ENCODE measurements around the gene MPP1. TPM values are rescaled to one million over a fixed set of nuclear protein-coding genes. Genes with fewer than 3 reads are reported as not detected.

MPP1 gene
- total and polyA plus RNA-seq, 2 donors (not counting 3 experiments of a cell fraction or from before 2014, with no cell fraction given), result 22.1 to 32.3 TPM

GRCh38 chrX:154799556-154800348 lies 5.5 kb downstream of the MPP1 start:
- H2AFZ ChIP-seq (ENCODE audit: low read depth, low read length), result no peak overlapping the region
- no TSS peak for BruUV-seq (replicated peaks)

More at GRCh38 chrX:154799556-154800348, 5.5 kb downstream of the MPP1 start:
- H3K4me1 ChIP-seq (ENCODE audit: control insufficient read depth, extremely low read depth, insufficient read depth, low read length), result peaks cover 35% of the 10 kb centered on the region
- peaks cover 2% of the 10 kb centered on the region for H3K79me2 ChIP-seq (ENCODE audit: control insufficient read depth, insufficient read depth, low read length)
- ChIA-PET CTCF (interaction anchor here (0.7 to 1.5 kb wide), 3 partner anchors 16 to 118 kb away, joined by 3 to 4 read pairs (median 3); no protein-coding TSS in a partner anchor), POLR2A (no interaction called here)
- dilution Hi-C loops (cut with MboI; ENCODE audit: extremely low pct_ligation_motif_present, low sequenced_read_pairs) (no loop called here), intact Hi-C loops (cut with micrococcal nuclease) (loop anchor here (1.0 kb wide), 1 partner anchor 37 kb away; the partner anchor contains the start of gene DKC1)
- H3K9ac ChIP-seq (replicated peaks; ENCODE audit: extremely low read depth, insufficient read depth, low read length), result peak overlapping the region; percentile 11
- H3K36me3 ChIP-seq (ENCODE audit: control insufficient read depth in 2 of 2, extremely low read depth in 1 of 2, insufficient read depth in 2 of 2, low read length in 2 of 2), result no peaks in the 10 kb centered on the region
- H3K4me2 ChIP-seq (ENCODE audit: insufficient read depth, low read length), result peak overlapping the region; percentile 10
- H3K27ac ChIP-seq (ENCODE audit: insufficient read depth, low read depth, low read length), result peak overlapping the region; percentile 91
- DNase-seq (ENCODE audit: low read depth, low spot score) (peak; percentile 91), FAIRE-seq (peak; percentile 94)
- peak; percentile 33 for TF ChIP-seq POLR2AphosphoS5 (IDR thresholded peaks at IDR 0.05; ENCODE audit: insufficient read depth, low read depth, low read length)
- TF ChIP-seq MAX (IDR thresholded peaks at IDR 0.05; ENCODE audit: insufficient read depth, insufficient read length), result peak; percentile 38
- TF ChIP-seq POLR2A (IDR thresholded peaks at IDR 0.05; ENCODE audit: low read depth, low read length), result no peak
- TF ChIP-seq, protein P1, sequence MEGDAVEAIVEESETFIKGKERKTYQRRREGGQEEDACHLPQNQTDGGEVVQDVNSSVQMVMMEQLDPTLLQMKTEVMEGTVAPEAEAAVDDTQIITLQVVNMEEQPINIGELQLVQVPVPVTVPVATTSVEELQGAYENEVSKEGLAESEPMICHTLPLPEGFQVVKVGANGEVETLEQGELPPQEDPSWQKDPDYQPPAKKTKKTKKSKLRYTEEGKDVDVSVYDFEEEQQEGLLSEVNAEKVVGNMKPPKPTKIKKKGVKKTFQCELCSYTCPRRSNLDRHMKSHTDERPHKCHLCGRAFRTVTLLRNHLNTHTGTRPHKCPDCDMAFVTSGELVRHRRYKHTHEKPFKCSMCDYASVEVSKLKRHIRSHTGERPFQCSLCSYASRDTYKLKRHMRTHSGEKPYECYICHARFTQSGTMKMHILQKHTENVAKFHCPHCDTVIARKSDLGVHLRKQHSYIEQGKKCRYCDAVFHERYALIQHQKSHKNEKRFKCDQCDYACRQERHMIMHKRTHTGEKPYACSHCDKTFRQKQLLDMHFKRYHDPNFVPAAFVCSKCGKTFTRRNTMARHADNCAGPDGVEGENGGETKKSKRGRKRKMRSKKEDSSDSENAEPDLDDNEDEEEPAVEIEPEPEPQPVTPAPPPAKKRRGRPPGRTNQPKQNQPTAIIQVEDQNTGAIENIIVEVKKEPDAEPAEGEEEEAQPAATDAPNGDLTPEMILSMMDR (IDR thresholded peaks at IDR 0.05; ENCODE audit: extremely low read depth in 1 of 2, insufficient read depth in 1 of 2, low read depth in 1 of 2, low read length in 2 of 2), result no peak
- no peak for TF ChIP-seq FOS (IDR thresholded peaks at IDR 0.05; ENCODE audit: borderline replicate concordance, insufficient read depth, low read length)
- H3K27me3 ChIP-seq (ENCODE audit: control insufficient read depth in 2 of 2, insufficient read depth in 2 of 2, low read length in 2 of 2), result no peaks in the 10 kb centered on the region
- H4K20me1 ChIP-seq (replicated peaks; ENCODE audit: control insufficient read depth, extremely low read depth, insufficient read depth, low read length), result no peaks in the 10 kb centered on the region
- H3K9me1 ChIP-seq (replicated peaks; ENCODE audit: control insufficient read depth, extremely low read depth, insufficient read depth, low read length), result no peaks in the 10 kb centered on the region
- H3K4me3 ChIP-seq (replicated peaks in 1 of 3; ENCODE audit: insufficient read depth in 1 of 3, low read depth in 1 of 3, low read length in 3 of 3), result no peak overlapping the region
- H3K9me3 ChIP-seq (replicated peaks; ENCODE audit: control insufficient read depth, insufficient read depth, low read length), result no peaks in the 10 kb centered on the region
